Ramos (cell line): ENCODE results near the gene A1BG.
"Not testable (repeated sequence)": the region's sequence is repeated elsewhere in the genome, so short reads cannot be mapped to it uniquely, and the experiment has no call there.

Experiments
- in situ Hi-C: fragments of 300-500 bp; cut with MboI; formaldehyde crosslinking; loops from one replicate; pipeline ENCODE4 v1.14.3; 2022; ENCODE audit warnings: low sequenced_read_pairs; ENCODE audit not compliant: unreplicated experiment

The A1BG gene

DNA sequence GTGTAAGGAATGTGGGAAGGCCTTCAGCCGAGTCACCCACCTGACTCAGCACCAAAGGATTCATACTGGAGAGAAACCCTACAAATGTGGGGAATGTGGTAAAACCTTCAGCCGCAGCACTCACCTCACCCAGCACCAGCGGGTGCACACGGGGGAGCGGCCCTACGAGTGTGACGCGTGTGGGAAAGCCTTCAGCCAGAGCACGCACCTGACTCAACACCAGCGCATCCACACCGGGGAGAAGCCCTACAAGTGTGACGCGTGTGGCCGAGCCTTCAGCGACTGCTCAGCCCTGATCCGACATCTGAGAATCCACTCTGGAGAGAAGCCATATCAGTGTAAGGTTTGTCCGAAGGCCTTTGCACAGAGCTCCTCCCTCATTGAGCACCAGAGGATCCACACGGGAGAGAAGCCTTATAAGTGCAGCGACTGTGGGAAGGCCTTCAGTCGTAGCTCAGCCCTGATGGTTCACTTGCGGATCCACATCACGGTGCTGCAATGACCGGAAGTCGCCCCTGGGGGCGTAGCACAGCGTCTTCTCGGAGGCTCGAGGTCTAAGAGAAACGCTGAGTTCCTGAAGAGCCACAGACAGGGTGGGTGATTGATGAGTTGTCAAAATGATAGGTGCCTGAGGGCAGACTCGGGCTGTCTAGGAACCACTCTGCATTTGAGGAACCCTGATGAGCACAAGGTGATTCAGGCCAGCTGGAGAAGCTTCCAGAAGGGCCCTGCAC lies 14.3 kb downstream of the A1BG start:
- in situ Hi-C loops, result no loop called here

DNA sequence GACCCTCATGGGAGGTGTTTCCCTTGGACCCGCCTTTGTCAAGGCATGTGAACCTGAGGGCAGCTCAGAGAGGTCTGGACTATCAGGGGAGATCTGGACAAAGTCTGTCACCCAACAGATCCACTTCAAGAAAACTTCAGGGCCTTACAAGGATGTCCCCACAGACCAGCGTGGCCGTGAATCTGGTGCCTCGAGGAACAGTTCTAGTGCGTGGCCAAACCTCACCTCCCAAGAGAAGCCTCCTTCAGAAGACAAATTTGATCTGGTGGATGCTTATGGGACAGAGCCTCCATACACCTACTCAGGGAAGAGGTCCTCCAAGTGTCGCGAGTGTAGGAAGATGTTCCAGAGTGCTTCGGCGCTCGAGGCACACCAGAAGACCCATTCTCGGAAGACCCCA lies 15.0 kb downstream of the A1BG start:
- in situ Hi-C loops, result no loop called here

- in situ Hi-C loops, result no loop called here
Measured at GRCh38 chr19:58336820-58337219, 16.5 kb downstream of the A1BG start.

- in situ Hi-C loops, result no loop called here
Measured at GRCh38 chr19:58336216-58336615, 17.1 kb downstream of the A1BG start.

DNA sequence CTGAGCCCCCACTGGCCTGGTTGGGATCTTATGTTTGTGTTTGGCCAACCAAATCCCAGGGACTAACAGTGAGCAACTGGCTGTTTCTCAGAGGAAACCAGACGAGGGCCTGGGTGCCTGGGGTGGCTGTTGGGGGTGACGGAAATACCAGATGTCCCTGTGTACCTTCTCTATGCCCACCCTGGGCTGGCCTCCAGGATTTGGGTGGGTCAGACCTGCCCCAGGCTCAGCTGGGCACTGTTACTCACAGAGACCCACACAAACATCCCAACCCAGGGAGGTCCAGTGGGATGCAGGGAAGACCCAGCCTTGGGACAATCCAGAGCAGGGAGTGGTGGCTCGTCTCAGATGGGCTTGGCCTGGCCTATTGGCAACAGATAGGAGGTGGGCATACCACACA lies 17.7 kb downstream of the A1BG start:
- in situ Hi-C loops, result no loop called here

DNA sequence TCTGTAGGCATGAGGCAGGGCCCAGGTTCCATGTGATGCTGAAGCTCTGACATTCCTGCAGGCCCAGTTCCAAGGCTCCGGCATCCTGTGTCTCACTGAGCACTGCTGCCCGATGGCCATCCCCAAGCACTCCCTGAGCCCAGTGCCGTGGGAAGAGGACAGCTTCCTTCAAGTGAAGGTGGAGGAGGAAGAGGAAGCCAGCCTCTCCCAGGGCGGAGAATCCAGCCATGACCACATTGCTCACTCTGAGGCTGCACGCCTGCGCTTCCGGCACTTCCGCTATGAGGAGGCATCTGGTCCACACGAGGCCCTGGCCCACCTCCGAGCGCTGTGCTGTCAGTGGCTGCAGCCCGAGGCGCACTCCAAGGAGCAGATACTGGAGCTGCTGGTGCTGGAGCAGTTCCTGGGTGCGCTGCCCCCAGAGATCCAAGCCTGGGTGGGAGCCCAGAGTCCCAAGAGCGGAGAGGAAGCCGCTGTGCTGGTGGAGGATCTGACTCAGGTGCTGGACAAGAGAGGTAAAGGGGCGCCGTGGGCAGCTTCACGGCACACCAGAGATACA lies 18.5 kb downstream of the A1BG start:
- in situ Hi-C loops, result no loop called here

DNA sequence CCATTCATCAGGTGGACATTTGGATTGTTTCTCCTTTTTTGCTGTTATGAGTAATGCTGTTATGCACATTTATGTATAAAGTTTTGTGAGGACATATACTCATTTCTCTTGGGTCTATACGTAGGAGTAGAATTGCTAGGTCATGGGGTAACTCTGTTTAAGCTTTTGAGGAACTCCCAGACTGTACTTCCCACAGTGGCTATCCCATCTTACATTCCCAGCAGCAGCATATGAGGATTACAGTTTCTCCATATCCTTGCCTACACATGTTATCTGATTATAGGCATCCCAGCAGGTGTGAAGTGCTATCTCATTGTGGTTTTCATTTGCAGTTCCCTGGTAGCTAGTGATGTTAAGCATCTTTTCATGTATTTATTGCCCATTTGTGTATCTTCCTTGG lies 20.6 kb downstream of the A1BG start:
- in situ Hi-C loops, result no loop called here

DNA sequence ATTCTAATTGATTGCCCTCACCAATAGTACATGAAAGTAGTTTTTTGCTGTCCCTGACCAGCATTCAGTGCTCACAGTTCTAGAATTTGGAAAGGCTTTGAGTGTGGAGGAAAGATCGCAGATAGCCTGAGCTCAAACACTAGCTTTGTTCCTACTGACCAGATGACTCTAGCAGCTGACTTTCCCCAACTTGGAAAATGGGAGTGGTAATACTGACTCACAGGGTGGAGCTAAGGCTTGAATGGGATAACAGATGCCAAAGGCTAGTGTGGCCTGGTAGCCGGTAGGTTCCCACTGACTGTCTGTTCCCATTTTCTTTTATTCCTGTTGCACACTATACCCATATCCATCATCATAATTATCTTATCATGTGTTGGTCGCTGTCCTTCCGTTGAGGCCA lies 22.8 kb downstream of the A1BG start:
- in situ Hi-C loops, result no loop called here

DNA sequence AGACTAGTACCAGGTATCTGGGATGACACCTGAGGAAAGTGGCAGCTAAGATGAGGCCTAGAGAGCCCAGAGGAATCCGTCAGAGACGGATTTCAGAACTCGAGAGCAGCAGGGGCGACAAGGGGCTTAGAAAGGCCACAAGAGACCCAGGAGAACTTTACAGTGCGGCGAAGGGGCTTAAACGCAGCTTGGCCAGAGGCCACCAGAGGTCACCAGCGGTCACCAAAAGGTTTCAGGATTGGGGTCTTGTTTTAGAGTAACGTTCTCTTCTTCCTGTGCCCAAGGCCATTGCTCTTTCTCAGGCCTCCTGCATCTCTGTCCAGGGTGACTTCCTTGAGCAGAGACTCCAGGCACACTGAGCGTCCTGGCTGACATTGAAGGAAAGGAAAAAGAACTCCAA lies 24.3 kb downstream of the A1BG start:
- in situ Hi-C loops, result no loop called here

- in situ Hi-C loops, result no loop called here
Measured at GRCh38 chr19:58326914-58327726, 26.2 kb downstream of the A1BG start, which contains the start of gene ZSCAN22. TSS of gene ZSCAN22 (plus strand) at chr19:58326994. CDS start at chr19:58334803, 7,809 bp downstream.

- in situ Hi-C loops, result no loop called here
Measured at GRCh38 chr19:58326501-58326913, 26.8 kb downstream of the A1BG start.

- in situ Hi-C loops, result no loop called here
Measured at GRCh38 chr19:58325311-58326022, 27.8 kb downstream of the A1BG start.

GRCh38 chr19:58319241-58319640 lies 34.1 kb downstream of the A1BG start:
- in situ Hi-C loops, result no loop called here

- in situ Hi-C loops, result no loop called here
Measured at GRCh38 chr19:58318297-58318696, 35.0 kb downstream of the A1BG start.

DNA sequence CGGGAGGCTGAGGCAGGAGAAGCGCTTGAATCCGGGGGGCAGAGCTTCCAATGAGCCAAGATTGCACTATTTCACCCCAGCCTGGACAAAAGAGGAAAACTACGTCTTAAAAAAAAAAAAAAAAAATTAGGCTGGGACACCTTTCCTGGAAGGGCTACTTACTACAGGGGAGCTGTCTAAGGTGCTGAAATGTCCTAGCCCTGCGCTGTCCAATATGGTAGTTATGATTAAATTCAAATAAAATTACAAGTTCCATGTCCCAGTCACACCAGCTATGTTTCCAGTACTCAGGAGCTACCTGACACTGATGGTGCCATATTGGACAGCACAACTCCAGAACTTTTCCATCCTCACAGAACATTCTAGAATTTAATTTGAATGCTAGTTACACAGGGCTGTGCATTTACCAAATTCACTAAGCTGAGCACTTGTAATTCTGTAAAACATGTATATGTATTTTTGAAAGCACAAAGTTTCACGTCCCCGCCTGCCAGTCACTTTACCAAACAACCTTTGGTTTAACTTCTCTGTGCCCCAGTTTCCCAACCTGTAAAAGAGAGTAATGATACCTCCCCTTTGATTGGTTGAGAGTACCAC lies 35.7 kb downstream of the A1BG start:
- in situ Hi-C loops, result no loop called here

DNA sequence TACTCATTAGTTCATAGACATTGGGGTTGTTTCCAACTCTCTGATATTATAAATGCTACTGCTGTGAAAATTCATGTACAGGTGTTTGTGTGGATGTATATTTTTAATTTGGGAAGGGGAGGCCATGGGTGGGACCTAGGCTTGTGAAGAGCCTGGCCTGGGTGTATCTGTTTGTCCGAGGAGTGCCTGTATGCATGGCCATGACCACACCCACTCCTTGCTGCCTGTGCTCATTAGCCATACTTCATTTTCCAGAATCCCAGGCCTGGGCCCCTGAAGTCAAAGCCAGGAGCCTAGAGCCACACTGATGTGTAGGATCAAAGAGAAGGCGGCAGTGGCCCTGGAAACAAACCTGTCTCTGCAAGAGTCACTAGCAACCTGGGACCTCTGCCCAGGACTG lies 37.7 kb downstream of the A1BG start:
- in situ Hi-C loops, result no loop called here

- in situ Hi-C loops, result no loop called here
Measured at GRCh38 chr19:58311345-58311865, 41.9 kb downstream of the A1BG start.

DNA sequence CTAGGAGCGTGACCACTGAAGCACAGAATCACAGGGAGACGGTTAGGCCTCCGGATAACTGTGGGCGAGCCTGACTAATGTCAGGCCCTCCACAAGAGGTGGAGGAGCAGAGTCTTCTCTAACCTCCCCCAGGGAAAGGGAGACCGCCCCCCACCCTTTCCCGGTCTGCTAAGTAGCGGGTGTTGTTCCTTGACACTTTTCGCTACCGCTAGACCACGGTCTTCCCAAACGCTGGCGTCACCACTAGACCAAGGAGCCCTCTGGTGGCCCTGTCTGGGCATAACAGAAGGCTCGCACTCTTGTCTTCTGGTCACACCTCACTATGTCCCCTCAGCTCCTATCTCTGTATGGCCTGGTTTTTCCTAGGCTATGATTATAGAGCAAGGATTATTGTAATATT lies 42.6 kb downstream of the A1BG start:
- in situ Hi-C loops, result not testable (repeated sequence)

GRCh38 chr19:58307736-58308135 lies 45.6 kb downstream of the A1BG start:
- in situ Hi-C loops, result no loop called here

GRCh38 chr19:58305932-58306323 lies 47.4 kb downstream of the A1BG start:
- in situ Hi-C loops, result no loop called here
